Measurements from ENCODE around the gene NDFIP1.

DNA sequence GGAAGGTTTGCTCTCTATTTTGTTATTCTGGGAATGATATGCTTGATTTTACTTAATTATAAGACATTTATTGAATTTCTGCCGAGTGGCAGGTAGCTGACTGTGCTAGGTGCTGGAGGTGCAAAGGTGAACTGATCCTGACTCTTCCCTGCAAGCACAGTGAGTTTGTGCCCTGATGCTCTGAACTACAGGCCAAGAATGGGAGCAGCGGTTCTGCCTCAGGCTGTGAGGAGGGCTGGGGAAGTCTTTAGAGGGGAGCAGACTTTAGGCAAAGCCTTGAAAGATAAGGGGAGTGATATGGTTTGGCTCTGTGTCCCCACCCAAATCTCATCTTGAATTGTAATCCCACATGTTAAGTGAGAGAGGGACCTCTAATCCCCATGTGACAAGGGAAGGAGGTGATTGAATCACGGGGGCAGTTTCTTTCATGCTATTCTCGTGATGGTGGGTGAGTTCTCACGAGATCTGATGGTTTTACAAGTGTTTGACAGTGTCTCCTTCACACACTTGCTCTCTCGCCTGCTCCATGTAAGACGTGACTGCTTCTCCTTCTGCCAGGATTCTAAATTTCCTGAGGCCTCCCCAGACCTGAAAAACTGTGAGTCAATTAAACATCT lies 73.1 kb downstream of the NDFIP1 start:
- TF ChIP-seq EGR1 (IDR thresholded peaks at IDR 0.05; ENCODE audit: borderline replicate concordance in 1 of 2, low read depth in 2 of 2, low read length in 2 of 2): no peak
- no peak for TF ChIP-seq CTCF (IDR thresholded peaks at IDR 0.05 in 2 of 3, conservative IDR thresholded peaks at IDR 0.05 in 1 of 3; ENCODE audit: control insufficient read depth in 2 of 3, extremely low read depth in 1 of 3, insufficient read depth in 1 of 3, low read depth in 3 of 3, low read length in 3 of 3)
- TF ChIP-seq CEBPB (IDR thresholded peaks at IDR 0.05; ENCODE audit: borderline replicate concordance in 1 of 2, low read depth in 2 of 2, low read length in 2 of 2): no peak
- TF ChIP-seq SMAD1 (IDR thresholded peaks at IDR 0.05; ENCODE audit: low read depth, partially characterized antibody): no peak
- no peak for TF ChIP-seq TCF12 (IDR thresholded peaks at IDR 0.05; ENCODE audit: low read depth, low read length)
- no peak for TF ChIP-seq MEF2A (IDR thresholded peaks at IDR 0.05; ENCODE audit: insufficient read depth, low read depth, low read length)
- no peak for TF ChIP-seq MEF2B (IDR thresholded peaks at IDR 0.05; ENCODE audit: partially characterized antibody, poor library complexity, severe bottlenecking)
- TF ChIP-seq ATF3 (IDR thresholded peaks at IDR 0.05; ENCODE audit: borderline replicate concordance, extremely low read depth, low read depth, low read length): no peak
- TF ChIP-seq, protein P1, sequence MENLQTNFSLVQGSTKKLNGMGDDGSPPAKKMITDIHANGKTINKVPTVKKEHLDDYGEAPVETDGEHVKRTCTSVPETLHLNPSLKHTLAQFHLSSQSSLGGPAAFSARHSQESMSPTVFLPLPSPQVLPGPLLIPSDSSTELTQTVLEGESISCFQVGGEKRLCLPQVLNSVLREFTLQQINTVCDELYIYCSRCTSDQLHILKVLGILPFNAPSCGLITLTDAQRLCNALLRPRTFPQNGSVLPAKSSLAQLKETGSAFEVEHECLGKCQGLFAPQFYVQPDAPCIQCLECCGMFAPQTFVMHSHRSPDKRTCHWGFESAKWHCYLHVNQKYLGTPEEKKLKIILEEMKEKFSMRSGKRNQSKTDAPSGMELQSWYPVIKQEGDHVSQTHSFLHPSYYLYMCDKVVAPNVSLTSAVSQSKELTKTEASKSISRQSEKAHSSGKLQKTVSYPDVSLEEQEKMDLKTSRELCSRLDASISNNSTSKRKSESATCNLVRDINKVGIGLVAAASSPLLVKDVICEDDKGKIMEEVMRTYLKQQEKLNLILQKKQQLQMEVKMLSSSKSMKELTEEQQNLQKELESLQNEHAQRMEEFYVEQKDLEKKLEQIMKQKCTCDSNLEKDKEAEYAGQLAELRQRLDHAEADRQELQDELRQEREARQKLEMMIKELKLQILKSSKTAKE (IDR thresholded peaks at IDR 0.05; ENCODE audit: low read depth, poor library complexity, severe bottlenecking): no peak
- no peak for TF ChIP-seq TCF3 (IDR thresholded peaks at IDR 0.05; ENCODE audit: borderline replicate concordance, insufficient read depth, low read depth, low read length)
- TF ChIP-seq POLR2A (IDR thresholded peaks at IDR 0.05; ENCODE audit: low read depth, low read length): no peak
- no peak for TF ChIP-seq EP300 (IDR thresholded peaks at IDR 0.05; ENCODE audit: borderline replicate concordance in 1 of 2, control insufficient read depth in 1 of 2, low read depth in 2 of 2, low read length in 2 of 2)

Data from GM12878 (cell line).